H1 (cell line): ENCODE results near the gene NSFL1C. TPM values are rescaled to one million over a fixed set of nuclear protein-coding genes. Genes with fewer than 3 reads are reported as not detected.

Experiments used
- BCL11A ChIP-seq, 2 experiments: IDR thresholded peaks; one replicate each; pipeline ENCODE4 v1.6.1; 2011; ENCODE audit warnings: low read depth in 2 of 2, low read length in 2 of 2, mild to moderate bottlenecking in 2 of 2
- E2F6 ChIP-seq: IDR thresholded peaks from 2 replicates; pipeline ENCODE4 v1.6.1; 2012; ENCODE audit warnings: inconsistent platforms
- SIN3A ChIP-seq, 2 experiments: IDR thresholded peaks in 1 of 2; conservative IDR thresholded peaks in 1 of 2; 2 replicates each; pipeline ENCODE4 v1.6.1; 2011 to 2012; ENCODE audit warnings: low read length in 2 of 2, improper control_type of control experiment in 1 of 2, low read depth in 1 of 2, mild to moderate bottlenecking in 1 of 2
- SIRT6 ChIP-seq: IDR thresholded peaks from one replicate; pipeline ENCODE4 v1.7.1; 2012; ENCODE audit warnings: low read length, inconsistent platforms
- polyA plus RNA-seq, 7 experiments: library from polyadenylated mRNA; depleted of rRNA in 3 of 7; stranded (reverse) in 5 of 7; unstranded in 2 of 7; fragments of >200 nt in 5 of 7; fragments of 200-250 nt in 2 of 7; gene quantifications; 1 replicate in 5 of 7; 2 replicates in 1 of 7; 4 replicates in 1 of 7; pipeline versions ENCODE4 v1.2.1 to v1.2.3, GENCODE V29; 2011 to 2013; ENCODE audit warnings: missing spikeins in 2 of 7, mixed read lengths in 2 of 7
- total RNA-seq: library from RNA; stranded (reverse); fragmentation: NEBNext Ultra II Directional; extraction: Animal tissue kit (Norgen Biotek cat#: 25700); gene quantifications from 2 replicates; pipeline ENCODE4 v1.2.1, GENCODE V29; 2021

Gene NSFL1C
- total and polyA plus RNA-seq, 2 of the 8 experiments (the other 6 are each of a cell fraction or from before 2014, with no cell fraction given), result 21.6 to 98.0 TPM

- TF ChIP-seq SIRT6 (no peak), SIN3A (conservative IDR thresholded peaks at IDR 0.05 in 1 of 2, IDR thresholded peaks at IDR 0.05 in 1 of 2; ENCODE audit: low read depth in 1 of 2, low read length in 2 of 2) (no peak), E2F6 (no peak), BCL11A (IDR thresholded peaks at IDR 0.05; ENCODE audit: low read depth in 2 of 2, low read length in 2 of 2) (no peak)
Measured at GRCh38 chr20:1508574-1508973, 41.9 kb upstream of the NSFL1C start (continued).
